A549 (cell line): ENCODE data around the gene ATP9B. TPM values are rescaled to one million over a fixed set of nuclear protein-coding genes. Genes with fewer than 3 reads are reported as not detected.

ENCODE experiments used
- ATAC-seq, 2 experiments: fragments of 200-7000 bp in 1 of 2; fragments of >200 bp in 1 of 2; cut with Nextera tagmentation in 1 of 2; cut with Tn5 transposase in 1 of 2; 3 replicates each; pipeline versions ENCODE4 v1.8.0 to v1.9.1; 2018 to 2020; ENCODE audit warnings: mild to moderate bottlenecking in 1 of 2, moderate library complexity in 1 of 2
- CTCF ChIA-PET: fragments of 300-600 bp; sonication (Branson Sonifier 250); formaldehyde crosslinking; extraction: SDS; loops from one replicate; lab custom pipeline; 2021; ENCODE audit warnings: antibody characterized with exemption, inconsistent platforms; lab: Yijun Ruan, JAX
- POLR2A ChIA-PET: fragments of 350-600 bp; formaldehyde crosslinking; extraction: SDS; loops from one replicate; lab custom pipeline; 2021; ENCODE audit warnings: antibody characterized with exemption, inconsistent platforms; lab: Yijun Ruan, JAX
- DNase-seq, 2 experiments: peaks; one replicate each; pipeline versions ENCODE4 v3.0.0 to v3.0.0-alpha.2; 2011 to 2016; ENCODE audit warnings: low read depth in 1 of 2, low spot score in 1 of 2
- FAIRE-seq: peaks from 2 replicates; lab custom pipeline; 2011; peaks lifted over from hg19 to GRCh38; lab: Jason Lieb, UNC
- H3K27ac ChIP-seq, 2 experiments: fragments of >200 bp; sonication (Bioruptor Twin); formaldehyde crosslinking; 3 replicates each; pipeline ENCODE4 v1.5.1; 2016 to 2017
- H3K4me1 ChIP-seq: fragments of >200 bp; sonication (Bioruptor Twin); formaldehyde crosslinking; 3 replicates; pipeline ENCODE4 v1.6.1; 2016
- H3K4me2 ChIP-seq: fragments of >200 bp; sonication (Bioruptor Twin); formaldehyde crosslinking; 3 replicates; pipeline ENCODE4 v1.6.1; 2016
- H3K4me3 ChIP-seq: fragments of >200 bp; sonication (Bioruptor Twin); formaldehyde crosslinking; 3 replicates; pipeline ENCODE4 v1.5.1; 2016
- H3K9me3 ChIP-seq: fragments of >200 bp; sonication (Bioruptor Twin); formaldehyde crosslinking; 3 replicates; pipeline ENCODE4 v1.6.1; 2016
- BHLHE40 ChIP-seq: IDR thresholded peaks from 2 replicates; pipeline ENCODE4 v1.6.1; 2012; ENCODE audit warnings: low read depth, low read length, inconsistent platforms
- CBX2 ChIP-seq: fragments of 200-600 bp; sonication (generic); IDR thresholded peaks from 2 replicates; pipeline ENCODE4 v1.6.1; 2016; ENCODE audit warnings: low read depth, mild to moderate bottlenecking, borderline replicate concordance
- CBX8 ChIP-seq: fragments of 200-600 bp; sonication (generic); IDR thresholded peaks from 2 replicates; pipeline ENCODE4 v1.6.1; 2016
- CEBPB ChIP-seq, 2 experiments: fragments of >200 bp in 1 of 2; sonication (Bioruptor Twin) in 1 of 2; formaldehyde crosslinking in 1 of 2; IDR thresholded peaks; 2 replicates each; pipeline ENCODE4 v1.6.1; 2012 to 2016
- CHD2 ChIP-seq: fragments of 150-350 bp; IDR thresholded peaks from 2 replicates; pipeline ENCODE4 v1.6.1; 2014; ENCODE audit warnings: low read length; ENCODE audit not compliant: partially characterized antibody
- CHD4 ChIP-seq: fragments of 200-600 bp; sonication (generic); IDR thresholded peaks from 2 replicates; pipeline ENCODE4 v1.6.1; 2016; ENCODE audit warnings: antibody characterized with exemption, mild to moderate bottlenecking, borderline replicate concordance
- EHMT2 ChIP-seq: fragments of 200-600 bp; sonication (generic); IDR thresholded peaks from 2 replicates; pipeline ENCODE4 v1.6.1; 2016; ENCODE audit warnings: antibody characterized with exemption, low read depth, mild to moderate bottlenecking, moderate library complexity
- FOXS1 ChIP-seq: fragments of 250-450 bp; sonication (Bioruptor Pico); IDR thresholded peaks from 2 replicates; pipeline ENCODE4 v1.5.0; 2020; ENCODE audit warnings: mild to moderate bottlenecking, moderate library complexity
- GATA3 ChIP-seq: IDR thresholded peaks from 2 replicates; pipeline ENCODE4 v1.6.1; 2012; ENCODE audit warnings: borderline replicate concordance
- HES2 ChIP-seq: fragments of >200 bp; sonication (Bioruptor Twin); formaldehyde crosslinking; IDR thresholded peaks from 2 replicates; pipeline ENCODE4 v1.6.1; 2016
- HEYL ChIP-seq: fragments of 250-450 bp; sonication (Bioruptor Pico); IDR thresholded peaks from 2 replicates; pipeline ENCODE4 v1.8.0; 2021; ENCODE audit warnings: mild to moderate bottlenecking, moderate library complexity
- HOXA7 ChIP-seq: fragments of 250-450 bp; sonication (Bioruptor Pico); IDR thresholded peaks from 2 replicates; pipeline ENCODE4 v1.5.0; 2020; ENCODE audit warnings: mild to moderate bottlenecking, moderate library complexity
- HOXB13 ChIP-seq: fragments of 250-450 bp; sonication (Bioruptor Pico); IDR thresholded peaks from 2 replicates; pipeline ENCODE4 v1.5.0; 2020; ENCODE audit warnings: low read depth, mild to moderate bottlenecking, moderate library complexity
- MAX ChIP-seq: IDR thresholded peaks from 2 replicates; pipeline ENCODE4 v1.6.1; 2012
- MAZ ChIP-seq: fragments of 150-350 bp; IDR thresholded peaks from 2 replicates; pipeline ENCODE4 v1.6.1; 2014; ENCODE audit warnings: antibody characterized with exemption, low read depth, low read length, borderline replicate concordance
- NR3C1 ChIP-seq: fragments of >200 bp; sonication (Bioruptor Twin); formaldehyde crosslinking; IDR thresholded peaks from 3 replicates; pipeline ENCODE4 v1.6.1; 2017
- PBX3 ChIP-seq: IDR thresholded peaks from 2 replicates; pipeline ENCODE4 v1.6.1; 2012
- PHF8 ChIP-seq: fragments of 200-600 bp; sonication (generic); IDR thresholded peaks from 2 replicates; pipeline ENCODE4 v1.6.1; 2016; ENCODE audit warnings: low read depth, mild to moderate bottlenecking, antibody characterized with exemption, moderate library complexity, borderline replicate concordance
- POLR2A ChIP-seq: IDR thresholded peaks from 2 replicates; pipeline ENCODE4 v1.6.1; 2012; ENCODE audit warnings: mild to moderate bottlenecking, low read length
- RAD21 ChIP-seq, 2 experiments: fragments of >200 bp in 1 of 2; sonication (Bioruptor Twin) in 1 of 2; formaldehyde crosslinking in 1 of 2; IDR thresholded peaks in 1 of 2; conservative IDR thresholded peaks in 1 of 2; 2 replicates in 1 of 2; 3 replicates in 1 of 2; pipeline ENCODE4 v1.6.1; 2012 to 2018; ENCODE audit warnings: inconsistent platforms in 1 of 2
- RARB ChIP-seq: fragments of 250-450 bp; sonication (Bioruptor Pico); IDR thresholded peaks from 2 replicates; pipeline ENCODE4 v1.8.0; 2021; ENCODE audit warnings: mild to moderate bottlenecking, moderate library complexity
- RCOR1 ChIP-seq: fragments of 150-350 bp; IDR thresholded peaks from 2 replicates; pipeline ENCODE4 v1.6.1; 2014; ENCODE audit warnings: antibody characterized with exemption, low read length, low read depth
- RFX5 ChIP-seq: fragments of 450-650 bp; IDR thresholded peaks from 2 replicates; pipeline ENCODE4 v1.7.1; 2014; ENCODE audit warnings: antibody characterized with exemption, mild to moderate bottlenecking, moderate library complexity
- RNF2 ChIP-seq: fragments of 200-600 bp; sonication (generic); IDR thresholded peaks from 2 replicates; pipeline ENCODE4 v1.6.1; 2016; ENCODE audit warnings: low read depth, mild to moderate bottlenecking, antibody characterized with exemption, moderate library complexity, borderline replicate concordance
- SMC3 ChIP-seq: fragments of >200 bp; sonication (Bioruptor Twin); formaldehyde crosslinking; IDR thresholded peaks from 3 replicates; pipeline ENCODE4 v1.6.1; 2018; ENCODE audit warnings: inconsistent platforms
- ZC3H11A ChIP-seq: fragments of 450-650 bp; IDR thresholded peaks from 2 replicates; pipeline ENCODE4 v1.6.1; 2014; ENCODE audit warnings: antibody characterized with exemption, mild to moderate bottlenecking
- ZFP36 ChIP-seq: fragments of 450-650 bp; IDR thresholded peaks from 2 replicates; pipeline ENCODE4 v1.6.1; 2014; ENCODE audit warnings: borderline replicate concordance; ENCODE audit not compliant: partially characterized antibody
- ZNF302 ChIP-seq: fragments of 250-450 bp; sonication (Bioruptor Pico); IDR thresholded peaks from 2 replicates; pipeline ENCODE4 v1.9.0; 2021; ENCODE audit warnings: inconsistent platforms, mild to moderate bottlenecking, moderate library complexity
- WGBS: methylation state at CpG from one replicate; pipeline ENCODE4 v1.1.6; 2017; ENCODE audit errors: missing lambda C conversion rate; 5-methylcytosine and 5-hydroxymethylcytosine counted together
- polyA plus RNA-seq, 4 experiments: library from polyadenylated mRNA; depleted of rRNA in 3 of 4; stranded (reverse); fragments of >200 nt; fragmentation: RNase III in 1 of 4; extraction: RNeasy Plus Mini Kit Qiagen cat#74134 plus additional on column Dnase treatment in 1 of 4; gene quantifications; 2 replicates in 3 of 4; 3 replicates in 1 of 4; pipeline ENCODE4 v1.2.3, GENCODE V29; 2011 to 2017
- TF ChIP-seq, protein P1 (sequence below): fragments of >200 bp; sonication (Bioruptor Twin); formaldehyde crosslinking; IDR thresholded peaks from 3 replicates; pipeline ENCODE4 v1.6.1; 2016
- TF ChIP-seq, protein P2 (sequence below): IDR thresholded peaks from 2 replicates; pipeline ENCODE4 v1.6.1; 2012; ENCODE audit warnings: low read depth, borderline replicate concordance

Gene ATP9B
- polyA plus RNA-seq, 2 of the 4 experiments (the other 2 are of a cell fraction): 22.6 to 35.7 TPM

DNA sequence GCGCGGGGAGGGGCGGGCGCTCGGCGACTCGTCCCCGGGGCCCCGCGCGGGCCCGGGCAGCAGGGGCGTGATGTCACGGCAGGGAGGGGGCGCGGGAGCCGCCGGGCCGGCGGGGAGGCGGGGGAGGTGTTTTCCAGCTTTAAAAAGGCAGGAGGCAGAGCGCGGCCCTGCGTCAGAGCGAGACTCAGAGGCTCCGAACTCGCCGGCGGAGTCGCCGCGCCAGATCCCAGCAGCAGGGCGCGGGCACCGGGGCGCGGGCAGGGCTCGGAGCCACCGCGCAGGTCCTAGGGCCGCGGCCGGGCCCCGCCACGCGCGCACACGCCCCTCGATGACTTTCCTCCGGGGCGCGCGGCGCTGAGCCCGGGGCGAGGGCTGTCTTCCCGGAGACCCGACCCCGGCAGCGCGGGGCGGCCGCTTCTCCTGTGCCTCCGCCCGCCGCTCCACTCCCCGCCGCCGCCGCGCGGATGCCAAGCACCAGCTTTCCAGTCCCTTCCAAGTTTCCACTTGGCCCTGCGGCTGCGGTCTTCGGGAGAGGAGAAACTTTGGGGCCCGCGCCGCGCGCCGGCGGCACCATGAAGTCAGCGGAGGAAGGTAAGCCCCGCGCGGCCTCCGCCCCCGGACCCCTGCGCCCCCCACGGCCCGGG, 326.7 kb downstream of the ATP9B start, which contains the start of gene NFATC1:
Gene NFATC1, plus strand, starts transcription at position 170 of the 644 bp plus-strand sequence. Its CDS starts 295 bp downstream, at position 465.
- no peak for TF ChIP-seq CBX8
- 0 out of 2 replicates have a peak, but pooled peaks have one; percentile 30 for TF ChIP-seq PHF8
- no peak for TF ChIP-seq CHD2
- TF ChIP-seq PBX3: no peak
- TF ChIP-seq POLR2A: peak; percentile 6; the same call in 1 of the 2 replicates
- TF ChIP-seq NR3C1: no peak
- TF ChIP-seq RARB (CRISPR knock-in tag): no peak
- FAIRE-seq (no peak), ATAC-seq (peak; percentile 25 to 47), DNase-seq (peak; percentile 31 to 61)
- Histone ChIP-seq H3K4me2 (peak within 1 kb of the TSS; percentile 97), H3K9me3 (no peaks in the 10 kb centered on the region), H3K4me1 (no peaks in the 10 kb centered on the region), H3K4me3 (peak within 1 kb of the TSS; percentile 52), H3K27ac (peak within 1 kb of the TSS; percentile 64 to 95)
- CTCF ChIA-PET: interaction anchor here (0.7 to 2.1 kb wide), 8 partner anchors 15 to 149 kb away, joined by 3 to 11 read pairs (median 4); no protein-coding TSS in a partner anchor
- POLR2A ChIA-PET: interaction anchor here (0.5 kb wide), 1 partner anchor 250 kb away, joined by 3 read pairs; no protein-coding TSS in a partner anchor
- no CpG with 5 or more reads among the region's 91 CpGs for WGBS

- peak overlapping the region; percentile 97 for H3K4me2 ChIP-seq
- WGBS: 65% methylated on average over 8 of the region's 68 CpGs
- ATAC-seq (peak; percentile 45 to 57; a peak in 5 of 6 replicates), DNase-seq (peak in 1 of 2 experiments; percentile 45), FAIRE-seq (no peak)
- H3K4me3 ChIP-seq: peak overlapping the region; percentile 52
- POLR2A ChIA-PET: interaction anchor here (0.5 kb wide), 1 partner anchor 250 kb away, joined by 3 read pairs; no protein-coding TSS in a partner anchor
- H3K27ac ChIP-seq: peak overlapping the region; percentile 64 to 95; a peak in 5 of 6 replicates
- no peaks in the 10 kb centered on the region for H3K9me3 ChIP-seq
- CTCF ChIA-PET: interaction anchor here (0.6 to 2.1 kb wide), 9 partner anchors 16 to 795 kb away, joined by 3 to 11 read pairs (median 4); no protein-coding TSS in a partner anchor
- H3K4me1 ChIP-seq: no peaks in the 10 kb centered on the region
- TF ChIP-seq CHD4 (no peak), CBX2 (no peak), HES2 (no peak), SMC3 (no peak; the same call in 2 of the 3 replicates), MAX (peak; percentile 46; the same call in 1 of the 2 replicates), MAZ (no peak), GATA3 (no peak), HOXA7 (CRISPR knock-in tag) (no peak), ZNF302 (CRISPR knock-in tag) (no peak), ZFP36 (no peak), PBX3 (no peak), HOXB13 (CRISPR knock-in tag) (no peak), RNF2 (no peak), ZC3H11A (no peak), RFX5 (no peak), RAD21 (conservative IDR thresholded peaks at IDR 0.05 in 1 of 2, IDR thresholded peaks at IDR 0.05 in 1 of 2) (peak; percentile 26 to 43; a peak in 3 of 5 replicates), EHMT2 (no peak), HEYL (CRISPR knock-in tag) (no peak), BHLHE40 (no peak), RCOR1 (no peak), FOXS1 (CRISPR knock-in tag) (no peak), CEBPB (IDR thresholded peaks at IDR 0.05) (no peak)
- TF ChIP-seq, protein P1, sequence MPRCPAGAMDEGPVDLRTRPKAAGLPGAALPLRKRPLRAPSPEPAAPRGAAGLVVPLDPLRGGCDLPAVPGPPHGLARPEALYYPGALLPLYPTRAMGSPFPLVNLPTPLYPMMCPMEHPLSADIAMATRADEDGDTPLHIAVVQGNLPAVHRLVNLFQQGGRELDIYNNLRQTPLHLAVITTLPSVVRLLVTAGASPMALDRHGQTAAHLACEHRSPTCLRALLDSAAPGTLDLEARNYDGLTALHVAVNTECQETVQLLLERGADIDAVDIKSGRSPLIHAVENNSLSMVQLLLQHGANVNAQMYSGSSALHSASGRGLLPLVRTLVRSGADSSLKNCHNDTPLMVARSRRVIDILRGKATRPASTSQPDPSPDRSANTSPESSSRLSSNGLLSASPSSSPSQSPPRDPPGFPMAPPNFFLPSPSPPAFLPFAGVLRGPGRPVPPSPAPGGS: no peak
- TF ChIP-seq, protein P2, sequence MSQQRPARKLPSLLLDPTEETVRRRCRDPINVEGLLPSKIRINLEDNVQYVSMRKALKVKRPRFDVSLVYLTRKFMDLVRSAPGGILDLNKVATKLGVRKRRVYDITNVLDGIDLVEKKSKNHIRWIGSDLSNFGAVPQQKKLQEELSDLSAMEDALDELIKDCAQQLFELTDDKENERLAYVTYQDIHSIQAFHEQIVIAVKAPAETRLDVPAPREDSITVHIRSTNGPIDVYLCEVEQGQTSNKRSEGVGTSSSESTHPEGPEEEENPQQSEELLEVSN: 0 out of 2 replicates have a peak, but pooled peaks have one; percentile 30
Observed at GRCh38 chr18:79396431-79397246, 327.4 kb downstream of the ATP9B start.
